HG02840 (cell line): ENCODE results near the gene KRTAP5-5.
"Not testable (repeated sequence)": the region's sequence is repeated elsewhere in the genome, so short reads cannot be mapped to it uniquely, and the experiment has no call there.

Experiments used
- ATAC-seq: cut with Tn5 transposase; IDR thresholded peaks from one replicate; pipeline ENCODE4 v1.9.1; 2021; ENCODE audit warnings: mild to moderate bottlenecking, moderate library complexity, moderate number of reproducible peaks; ENCODE audit not compliant: unreplicated experiment, low FRiP score

The KRTAP5-5 gene

DNA sequence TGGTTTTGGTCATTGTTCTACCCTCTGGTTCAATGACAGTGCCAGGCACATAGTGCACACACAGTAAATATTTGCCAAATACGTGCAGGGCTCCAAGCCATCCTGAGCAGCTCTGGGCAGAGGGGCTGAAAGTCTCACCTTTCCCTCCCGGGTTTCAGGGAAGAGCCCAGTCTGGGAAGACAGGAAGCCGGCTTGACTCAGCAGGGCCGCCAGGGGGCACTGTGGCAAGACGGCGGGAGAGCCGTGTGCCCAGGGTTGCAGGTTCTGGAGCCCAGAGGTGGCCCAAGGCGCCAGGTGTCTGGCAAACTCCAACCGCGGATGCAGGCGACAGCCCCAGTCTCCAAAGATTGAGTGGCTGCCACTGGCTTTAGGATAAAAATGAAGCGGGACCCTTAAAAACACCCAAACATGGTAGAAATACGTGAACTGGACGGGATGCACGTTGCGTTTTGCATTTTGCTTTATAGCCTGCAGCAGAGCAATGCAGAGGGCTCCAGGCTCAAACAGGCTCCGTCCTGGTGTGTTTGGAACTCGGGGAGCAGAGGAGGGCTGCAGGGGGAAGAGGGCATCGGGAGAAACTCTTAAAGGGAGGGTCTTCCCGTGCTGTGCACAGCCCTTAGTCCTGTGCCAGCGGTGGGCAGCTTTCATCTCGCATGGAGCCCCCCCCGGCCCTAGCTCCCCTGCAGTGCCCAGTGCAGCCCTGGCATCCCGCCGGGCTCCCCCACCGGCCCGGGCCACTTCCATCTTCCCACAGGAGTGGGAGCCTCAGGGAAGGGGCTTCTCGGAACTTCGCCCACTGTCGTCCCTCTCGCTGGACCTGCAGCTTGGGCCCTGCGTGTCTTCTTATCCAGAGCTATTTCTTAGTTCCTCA lies 10.7 kb downstream of the KRTAP5-5 start:
- no peak for ATAC-seq

DNA sequence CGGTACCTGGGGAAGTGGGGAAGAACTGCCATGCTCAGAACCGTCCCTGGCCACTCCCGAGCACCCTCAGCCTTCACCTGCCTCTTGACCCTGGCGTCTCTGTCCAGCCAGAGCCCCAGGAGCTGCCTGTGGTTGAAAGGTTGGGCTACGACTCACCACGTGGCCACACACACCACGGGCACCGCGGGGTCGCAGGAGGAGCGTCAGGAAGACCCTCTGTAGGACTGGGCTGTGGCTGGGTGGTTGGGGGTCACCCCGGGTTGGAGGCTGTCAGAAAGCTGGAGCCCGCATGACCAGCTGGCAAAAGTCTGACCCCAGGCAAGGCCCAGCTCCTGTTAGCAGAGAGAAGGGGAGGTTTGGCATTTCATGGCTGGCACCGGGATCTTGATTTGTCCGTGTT lies 11.5 kb downstream of the KRTAP5-5 start:
- no peak for ATAC-seq

DNA sequence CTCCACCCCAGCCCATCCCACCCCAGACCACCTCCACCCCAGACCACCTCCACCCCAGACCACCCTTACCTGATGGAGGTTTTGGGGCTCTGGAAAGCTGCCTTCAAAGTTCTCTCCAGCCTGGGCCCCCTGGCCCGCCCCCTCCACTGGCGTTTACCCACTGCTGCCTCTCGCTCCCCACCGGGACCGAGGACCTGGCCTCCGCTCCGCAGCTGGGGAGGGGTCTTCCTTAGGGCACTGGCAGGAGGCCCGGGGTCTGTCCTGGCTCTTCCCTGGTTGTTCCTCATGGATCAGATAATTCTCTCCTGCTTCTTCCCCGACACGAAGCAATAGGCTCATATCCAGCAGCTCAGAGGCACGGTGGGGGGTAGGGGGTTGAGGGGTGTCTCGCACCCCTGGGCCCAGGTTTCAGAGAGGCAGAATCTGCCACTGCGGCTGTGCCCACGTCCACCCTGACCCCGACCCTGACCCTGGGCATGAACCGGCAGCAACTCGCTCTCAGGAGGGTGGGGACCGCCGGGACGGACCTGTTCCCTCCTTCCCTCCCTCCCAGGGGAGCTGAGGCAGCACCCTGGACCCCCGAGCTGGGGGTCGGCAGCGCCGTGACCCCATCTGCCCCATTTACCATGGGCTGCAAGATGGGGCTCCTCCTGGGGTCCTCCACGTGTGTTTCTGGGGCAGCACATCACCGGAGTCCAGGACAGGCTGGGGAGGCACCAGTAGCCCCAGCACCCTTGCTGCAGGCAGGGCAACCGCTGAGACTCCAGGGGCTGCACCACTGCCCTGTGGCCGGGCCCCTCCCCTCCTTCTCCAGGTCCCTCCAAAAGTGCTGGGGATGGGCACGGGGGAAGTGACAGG lies 12.9 kb downstream of the KRTAP5-5 start:
- no peak for ATAC-seq

DNA sequence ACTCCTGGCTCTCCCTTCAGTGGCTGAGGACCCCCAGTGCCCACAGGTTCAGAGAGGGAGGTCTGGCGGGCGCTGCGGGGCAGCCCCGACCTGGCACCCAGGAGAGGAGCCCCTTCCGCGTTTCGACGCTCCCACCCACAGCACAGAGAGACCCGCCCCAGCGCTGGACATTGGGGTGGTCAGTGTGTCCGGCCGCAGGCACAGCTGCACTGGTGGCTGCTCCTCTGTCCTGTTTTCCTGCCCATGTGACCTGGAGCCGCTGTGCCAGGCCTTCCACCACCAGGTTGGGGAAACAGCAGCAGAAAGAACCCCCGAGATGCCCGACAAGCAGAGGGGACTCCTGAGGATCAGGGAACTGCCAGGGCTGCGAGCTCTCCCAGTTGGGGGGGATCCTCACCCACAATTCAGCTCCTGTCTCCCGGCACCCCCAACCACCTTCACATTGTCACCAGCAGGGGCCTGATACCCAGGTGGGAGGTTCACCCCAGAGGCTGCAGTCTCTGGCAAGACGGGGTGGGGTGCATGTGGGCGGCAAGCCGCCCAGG lies 13.6 kb downstream of the KRTAP5-5 start:
- ATAC-seq = no peak

DNA sequence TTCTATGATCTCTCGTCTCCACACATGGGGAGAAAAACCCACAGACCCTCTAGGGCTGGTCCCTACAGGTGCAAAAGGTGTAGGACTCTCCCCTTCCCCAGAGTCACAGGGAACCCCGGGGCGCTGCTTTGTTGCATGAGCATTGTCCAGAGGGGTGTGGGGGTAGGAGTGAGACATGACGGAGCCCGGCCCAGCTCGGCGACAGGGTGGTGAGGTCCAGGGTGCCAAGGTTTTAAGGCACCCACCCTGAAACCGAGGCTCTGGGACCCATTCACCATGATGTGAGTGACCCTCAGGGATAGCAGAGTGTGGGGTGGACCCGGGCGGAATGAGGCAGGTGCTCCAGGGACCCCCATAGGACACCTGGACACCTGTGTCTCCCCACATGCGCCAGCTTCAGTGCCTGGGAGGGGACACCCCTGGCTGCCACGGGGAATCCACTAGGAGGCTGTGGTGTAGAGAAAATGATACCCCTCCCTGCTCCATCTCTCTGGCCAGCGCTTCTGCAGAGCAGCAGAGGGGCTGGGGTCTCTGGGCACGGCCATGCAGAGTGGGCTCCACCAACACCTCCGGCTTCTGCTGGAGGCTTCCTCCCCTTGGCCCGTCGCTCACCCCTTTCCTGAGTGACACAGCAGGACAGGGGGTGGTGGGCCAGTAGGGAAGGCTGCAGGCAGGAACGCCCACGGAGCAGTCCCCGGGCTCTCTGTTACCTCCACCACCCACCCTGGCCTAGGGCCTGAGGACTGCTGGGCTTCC lies 15.2 kb downstream of the KRTAP5-5 start:
- no peak for ATAC-seq

DNA sequence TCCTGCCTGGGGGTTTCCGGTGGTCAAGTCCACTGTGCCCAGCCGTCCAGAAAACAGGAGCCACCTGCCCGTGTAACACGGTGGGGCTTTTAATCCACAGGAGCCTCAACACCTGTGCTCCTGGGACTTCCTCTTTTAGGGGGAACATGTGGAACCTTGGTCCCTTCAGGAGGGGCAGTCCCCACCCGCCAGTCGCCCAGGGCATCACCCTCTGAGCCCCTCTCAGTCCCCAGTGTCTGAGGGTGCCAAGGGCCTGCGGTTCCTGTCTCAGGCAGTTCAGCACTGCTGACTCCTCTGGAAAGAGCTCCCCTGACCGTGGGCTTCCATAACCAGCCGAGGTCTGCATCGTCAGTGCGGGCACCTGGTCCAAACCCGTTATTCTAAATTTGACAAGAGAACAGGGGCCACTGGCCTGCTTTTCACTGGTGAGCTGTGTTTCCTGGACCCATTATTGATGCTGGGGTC lies 15.8 kb downstream of the KRTAP5-5 start:
- ATAC-seq = no peak

DNA sequence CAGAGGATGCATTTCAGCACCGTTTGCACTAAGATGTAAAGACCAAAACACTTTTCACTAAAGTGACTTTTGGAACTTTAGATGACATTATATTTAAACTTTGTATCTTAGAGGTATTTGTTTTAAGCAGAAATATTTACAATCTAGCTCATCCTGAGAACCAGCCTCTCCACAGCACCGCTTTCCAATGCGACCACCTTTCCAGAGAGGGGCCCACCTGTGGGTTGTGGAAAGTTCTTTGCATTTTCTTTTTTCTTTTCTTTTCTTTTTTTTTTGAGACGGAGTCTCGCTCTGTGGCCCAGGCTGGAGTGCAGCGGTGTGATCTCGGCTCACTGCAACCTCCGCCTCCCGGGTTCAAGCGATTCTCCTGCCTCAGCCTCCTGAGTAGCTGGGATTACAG lies 17.0 kb downstream of the KRTAP5-5 start:
- not testable (repeated sequence) for ATAC-seq

DNA sequence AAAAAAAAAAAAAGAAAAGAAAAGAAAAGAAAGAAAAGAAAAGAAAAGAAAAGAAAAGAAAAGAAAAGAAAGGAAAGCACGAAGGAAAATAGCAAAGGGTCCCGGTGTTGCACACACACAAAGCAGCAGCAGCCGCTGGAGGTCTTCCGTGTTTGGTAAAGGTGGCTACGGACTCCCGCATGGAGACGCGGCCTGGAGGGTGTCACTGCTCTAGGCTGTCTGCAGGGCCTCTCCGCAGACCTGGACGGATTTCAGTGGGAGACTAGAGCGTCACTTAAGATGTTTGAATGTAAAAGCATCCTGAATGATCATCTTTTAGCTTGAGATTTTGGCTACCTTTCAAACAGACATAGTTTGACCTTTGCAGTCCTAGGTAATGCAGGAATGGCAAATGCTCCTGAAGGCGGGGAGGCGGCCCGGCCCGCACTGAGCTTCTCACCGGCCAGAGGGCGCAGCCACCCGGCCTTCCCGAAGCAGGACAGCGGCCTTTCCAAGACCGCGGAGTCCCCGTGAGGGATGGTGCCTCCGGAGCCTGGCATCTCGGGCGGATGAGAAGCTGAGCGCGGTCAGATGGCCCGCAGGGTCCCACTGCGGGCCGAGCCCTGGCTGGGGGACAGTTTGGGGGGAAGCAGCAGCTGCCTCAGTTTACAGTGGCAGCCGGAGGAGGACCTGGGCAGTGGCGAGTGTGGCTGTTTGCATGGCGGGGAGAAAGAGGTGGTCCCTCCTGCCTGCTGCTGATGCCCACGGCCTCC lies 18.5 kb downstream of the KRTAP5-5 start:
- no peak for ATAC-seq

DNA sequence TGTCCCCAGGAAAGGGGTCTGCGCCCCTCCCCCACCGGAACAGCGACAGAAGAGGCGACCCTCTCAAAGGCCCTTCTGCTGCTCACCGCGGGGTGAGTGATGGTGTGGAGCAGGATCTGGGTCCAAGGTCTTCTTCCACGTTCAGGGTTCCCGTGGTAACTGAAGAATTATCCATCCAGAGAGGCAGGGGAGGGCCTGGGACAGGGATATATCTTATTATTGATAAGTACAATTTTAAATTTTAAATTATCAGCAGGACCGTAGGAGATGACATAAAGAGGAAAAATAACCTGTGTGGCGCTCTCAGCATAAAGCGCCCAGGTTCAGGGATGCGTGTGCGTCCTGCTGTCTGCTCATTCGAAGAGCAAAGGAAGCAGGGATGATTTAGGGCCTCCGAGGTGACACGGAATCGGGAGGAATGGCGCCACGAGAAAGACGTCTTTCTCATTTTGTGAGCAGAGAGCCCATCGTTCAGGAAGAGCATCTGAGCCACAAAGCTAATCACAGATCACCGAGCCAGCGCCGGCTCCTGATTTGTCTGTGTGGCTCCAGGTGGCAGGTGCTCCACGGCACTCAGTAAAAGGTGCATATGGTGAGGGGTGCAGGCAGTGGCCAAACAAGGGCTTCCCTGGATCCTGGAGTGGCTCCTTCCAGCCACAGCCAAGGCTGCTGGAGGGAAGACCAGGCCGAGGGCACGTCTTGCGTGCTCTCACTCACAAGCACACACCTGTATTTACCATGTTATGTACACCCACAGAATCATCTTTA lies 19.3 kb downstream of the KRTAP5-5 start:
- no peak for ATAC-seq

DNA sequence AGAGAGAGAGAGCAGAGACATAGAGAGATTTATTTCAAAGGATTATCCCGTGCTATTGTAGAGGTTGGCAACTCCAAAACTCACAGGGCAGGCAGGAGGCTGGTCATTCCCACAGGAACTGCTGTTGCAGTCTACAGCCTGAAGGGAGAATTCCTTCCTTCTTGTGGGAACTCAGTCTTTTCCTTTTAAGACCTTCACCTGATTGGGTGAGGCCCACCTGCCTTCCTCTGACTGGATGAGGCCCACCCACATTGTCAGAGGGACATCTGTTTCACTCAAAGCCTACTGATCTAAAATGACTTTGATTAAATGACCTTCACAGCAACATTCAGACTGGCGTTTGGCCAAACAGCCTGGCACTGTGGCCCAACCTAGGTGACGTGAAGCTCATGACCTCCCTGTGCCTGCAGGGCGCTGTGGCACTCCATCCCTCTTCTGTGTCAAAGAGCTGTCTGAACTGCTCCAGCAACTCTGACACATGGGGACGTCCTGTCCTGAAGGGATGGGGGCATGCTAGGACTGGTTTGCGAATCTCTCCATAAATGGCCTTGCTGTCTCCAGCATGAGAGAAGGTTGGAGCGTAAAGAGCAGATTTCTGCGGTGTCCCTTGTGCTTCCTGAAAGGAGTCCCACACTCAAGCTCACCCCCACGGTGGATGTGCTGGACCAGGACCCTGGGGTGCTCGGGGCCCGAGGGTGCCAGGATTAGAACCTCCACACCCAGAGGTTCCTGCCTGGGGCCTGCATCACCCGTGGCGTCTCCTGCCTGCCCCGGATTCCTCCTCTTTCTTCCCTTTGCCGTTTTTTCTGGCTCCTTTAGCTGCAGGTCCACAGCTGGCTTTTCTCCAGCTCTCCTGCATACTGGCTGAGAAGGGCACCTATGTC lies 20.7 kb downstream of the KRTAP5-5 start:
- no peak for ATAC-seq

DNA sequence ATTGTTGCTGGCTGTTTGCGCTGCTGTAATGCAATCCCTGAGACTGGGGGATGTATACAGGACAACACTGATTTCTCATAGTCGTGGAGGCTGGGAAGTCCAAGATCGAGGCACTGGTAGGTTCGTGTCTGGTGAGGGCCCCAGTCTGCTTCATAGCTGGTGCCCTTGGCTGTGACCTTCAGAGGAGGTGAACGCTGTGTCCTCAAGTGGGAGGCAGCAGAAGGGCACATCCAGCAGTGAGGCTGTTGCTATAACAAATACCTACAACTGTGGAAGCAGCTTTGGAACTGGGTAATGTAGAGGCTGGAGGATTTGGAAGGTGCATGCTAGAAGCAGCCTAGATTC lies 21.3 kb downstream of the KRTAP5-5 start:
- ATAC-seq = no peak

DNA sequence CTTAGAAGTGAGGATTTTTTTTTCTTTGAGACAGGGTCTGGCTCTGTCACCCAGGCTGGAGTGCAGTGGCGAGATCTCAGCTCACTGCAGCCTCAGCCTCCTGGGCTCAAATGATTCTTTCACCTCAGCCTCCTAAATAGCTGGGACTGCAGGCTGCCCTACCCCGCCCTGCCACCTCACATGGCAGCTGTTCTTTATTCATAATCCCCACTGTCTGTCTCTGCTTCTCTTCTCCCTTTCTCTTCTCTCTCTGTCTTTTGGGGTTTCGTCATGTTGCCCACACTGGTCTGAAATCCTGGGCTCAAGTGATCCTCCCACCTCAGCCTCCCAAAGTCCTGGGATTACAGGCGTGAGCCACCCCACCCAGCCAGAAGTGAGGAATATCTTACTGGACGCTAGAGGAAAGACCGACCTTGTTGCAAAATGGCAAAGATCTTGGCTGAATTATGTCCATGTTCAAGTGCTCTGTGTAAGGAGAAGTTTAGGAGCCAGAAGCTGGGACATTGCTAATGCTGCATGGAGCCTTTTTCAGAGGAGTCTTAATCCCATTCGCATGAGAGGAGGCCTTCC lies 21.9 kb downstream of the KRTAP5-5 start:
- no peak for ATAC-seq

DNA sequence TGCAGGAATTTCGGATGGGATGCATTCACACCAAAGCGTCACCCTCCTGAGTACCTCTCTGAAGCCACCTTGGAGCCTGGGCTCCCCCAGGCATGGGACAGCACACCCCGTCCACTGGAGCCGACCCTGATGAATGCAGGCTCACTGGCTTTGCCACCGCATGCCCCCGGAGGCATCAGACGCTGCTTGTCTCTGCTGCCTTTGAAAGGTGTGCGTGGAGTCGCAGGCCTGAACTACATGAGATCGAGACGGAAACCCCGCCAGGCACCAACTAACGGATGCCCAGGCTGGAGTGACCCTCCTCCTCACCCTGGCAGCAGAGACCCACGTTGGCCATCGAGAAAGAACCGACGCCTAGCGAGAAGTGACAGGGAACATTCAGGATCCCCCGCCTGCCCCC lies 22.5 kb downstream of the KRTAP5-5 start:
- ATAC-seq = no peak

DNA sequence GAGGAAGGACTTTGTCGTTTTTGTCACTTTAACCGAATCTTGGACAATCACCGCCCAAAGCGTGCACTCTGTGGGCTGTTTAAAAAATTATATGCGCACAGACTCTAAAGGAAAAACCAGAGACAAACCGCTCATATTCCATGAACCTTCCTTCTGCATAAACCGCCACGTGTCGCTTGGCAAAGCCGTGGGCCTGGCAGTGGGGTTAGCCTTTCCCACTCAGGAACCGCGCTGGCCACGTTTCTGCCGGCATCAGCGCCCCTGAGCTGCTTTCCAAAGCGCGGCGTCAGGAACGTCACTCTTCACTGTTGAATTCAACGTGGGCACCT lies 22.8 kb downstream of the KRTAP5-5 start:
- ATAC-seq = no peak

DNA sequence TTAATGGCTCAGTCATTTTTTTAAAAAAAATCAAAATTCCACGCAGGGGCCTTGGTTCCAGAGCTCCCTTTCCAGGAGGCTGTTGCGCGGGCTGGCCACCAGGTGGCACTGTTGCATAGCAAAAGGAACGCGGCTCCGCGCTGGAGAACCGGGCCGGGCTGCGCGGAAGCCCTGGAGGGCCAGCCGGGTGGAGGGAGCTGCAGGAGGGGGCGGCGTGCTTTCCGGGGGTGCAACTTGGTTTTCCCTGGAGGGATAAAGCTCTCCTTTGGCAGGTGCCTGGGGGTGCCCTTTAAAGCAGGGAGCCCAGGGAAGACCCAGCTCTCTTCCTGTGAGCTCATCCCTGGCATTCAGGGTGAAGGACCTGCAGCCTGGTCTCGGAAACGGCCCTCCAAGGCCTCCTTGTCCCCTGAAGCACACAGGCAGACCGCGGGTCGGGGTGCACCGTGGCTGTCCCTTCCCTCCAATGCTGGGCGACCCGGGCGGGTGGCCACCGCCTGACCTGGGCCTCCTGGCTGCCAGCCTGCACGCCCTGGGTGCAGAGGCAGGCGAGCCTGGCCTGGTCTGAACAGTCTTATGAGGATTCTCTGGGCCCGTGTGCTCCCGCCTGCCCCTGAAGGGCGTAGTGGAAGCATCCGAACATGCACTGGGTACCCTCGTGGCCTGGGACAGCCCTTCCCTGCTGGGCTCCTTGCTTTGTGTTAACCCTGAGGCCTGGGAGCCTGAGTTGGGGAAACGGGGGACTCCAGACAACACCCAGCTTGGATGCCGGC lies 23.4 kb downstream of the KRTAP5-5 start:
- no peak for ATAC-seq

DNA sequence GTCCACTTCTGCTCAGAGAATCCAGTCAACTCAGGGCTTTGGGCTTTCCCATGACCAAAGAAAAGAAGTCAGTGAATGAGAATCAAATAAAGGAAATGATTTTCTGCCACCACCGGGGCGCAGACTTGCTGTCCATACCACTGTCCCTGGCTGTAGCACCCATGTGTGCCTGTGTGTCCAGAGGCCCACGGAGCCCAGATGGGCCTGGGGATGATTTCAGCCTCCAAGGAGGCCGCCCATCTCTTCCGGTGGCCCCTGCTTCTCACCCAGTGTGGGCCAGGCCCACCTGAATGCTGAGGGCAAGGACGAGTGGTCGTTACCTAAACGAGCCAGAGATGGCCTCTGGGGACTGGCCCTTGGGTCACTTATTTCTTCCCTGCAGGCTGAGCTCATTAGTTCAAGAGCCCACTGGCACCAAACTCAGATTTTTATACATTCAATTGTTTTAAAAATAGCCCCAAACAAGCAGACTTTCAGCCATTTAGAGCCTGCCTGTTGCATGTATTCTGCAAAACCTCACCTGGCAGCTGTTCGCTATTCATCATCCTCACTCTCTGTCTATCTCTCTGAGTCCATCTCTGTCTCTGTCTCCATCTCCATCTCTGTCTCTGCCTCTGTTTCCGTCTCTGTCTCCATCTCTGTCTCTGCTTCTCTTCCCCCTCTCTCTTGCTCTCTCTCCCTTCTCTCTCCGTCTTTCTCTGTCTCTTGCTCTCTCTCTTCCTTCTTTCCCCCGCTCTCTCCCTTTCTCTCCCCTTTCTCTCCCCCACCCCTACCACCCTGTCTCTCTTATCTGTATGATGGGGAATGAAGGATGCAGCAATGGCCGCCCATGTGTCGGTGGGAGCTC lies 24.2 kb downstream of the KRTAP5-5 start:
- ATAC-seq = no peak
